ENCODE data around the gene KRT75.

KRT75 gene

DNA sequence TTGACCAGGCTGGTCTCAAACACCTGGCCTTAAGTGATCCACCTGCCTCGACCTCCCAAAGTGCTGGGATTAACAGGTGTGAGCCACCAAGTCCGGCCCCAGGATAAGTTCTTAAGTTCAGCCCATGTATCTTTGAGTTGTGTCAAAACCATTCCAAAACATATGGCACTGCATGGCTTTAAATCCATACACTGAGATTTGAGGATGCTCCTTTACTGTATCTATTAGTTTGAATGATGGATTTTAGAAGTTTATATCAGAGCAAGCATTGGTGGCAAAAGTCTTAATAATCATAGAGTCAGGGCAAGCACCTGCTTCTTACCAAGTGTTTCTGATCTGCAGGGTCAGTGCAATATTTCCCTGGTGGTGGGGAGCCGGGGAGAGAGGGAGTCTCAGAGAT lies 11.7 kb upstream of the KRT75 start:
- H3K4me3 Mint-ChIP-seq = no peak overlapping the region
- peaks cover 25% of the 10 kb centered on the region for H3K27me3 Mint-ChIP-seq
- H3K27ac Mint-ChIP-seq = no peak overlapping the region
- no peaks in the 10 kb centered on the region for H3K9me3 Mint-ChIP-seq
- no peaks in the 10 kb centered on the region for H3K36me3 Mint-ChIP-seq (ENCODE audit: low read depth)
- H3K4me1 Mint-ChIP-seq (ENCODE audit: low read depth) = no peaks in the 10 kb centered on the region

DNA sequence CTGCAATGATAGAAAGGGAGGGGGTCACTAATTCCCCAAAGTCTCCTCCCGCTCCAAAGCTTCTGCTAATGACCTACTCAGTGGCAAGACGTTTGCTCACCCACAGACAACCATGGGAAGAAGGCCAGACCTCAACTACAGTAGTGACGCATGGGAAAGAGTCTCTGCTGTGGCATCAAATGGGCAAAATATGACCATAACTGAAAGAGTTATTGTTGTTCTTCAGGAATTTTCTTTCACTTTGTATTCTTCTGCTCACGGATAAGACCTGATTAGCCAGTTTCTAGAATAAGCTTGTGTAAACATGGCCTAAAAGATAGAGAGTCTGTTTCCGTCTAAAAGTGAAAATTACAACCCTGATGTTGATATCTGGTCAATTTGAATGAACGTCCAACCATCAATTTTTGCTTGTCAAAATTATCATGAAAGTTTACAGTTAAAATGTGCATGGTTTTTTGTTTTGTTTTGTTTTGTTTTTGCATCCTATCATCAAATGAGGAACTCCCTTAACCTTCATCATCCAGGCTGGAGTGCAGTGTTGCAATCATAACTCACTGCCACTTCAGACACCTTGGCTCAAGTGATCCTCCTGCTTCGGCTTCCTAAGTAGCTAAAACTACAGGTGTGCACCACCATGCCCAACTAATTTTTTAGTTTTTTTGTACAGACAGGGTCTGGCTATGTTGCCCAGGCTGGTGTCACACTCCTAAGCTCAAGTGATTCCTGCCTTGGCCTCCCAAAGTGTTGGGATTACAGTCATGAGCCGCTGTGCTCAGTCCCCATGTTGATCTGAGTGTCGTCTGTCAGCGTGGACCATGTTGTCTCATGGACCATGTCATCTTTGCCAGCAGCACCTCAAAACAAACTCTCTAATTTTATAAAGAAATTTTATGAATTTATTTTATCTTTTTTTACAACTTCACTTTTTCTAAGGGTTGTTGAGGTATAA lies 10.8 kb upstream of the KRT75 start:
- peaks cover 25% of the 10 kb centered on the region for H3K27me3 Mint-ChIP-seq
- H3K4me1 Mint-ChIP-seq (ENCODE audit: low read depth) = no peaks in the 10 kb centered on the region
- no peaks in the 10 kb centered on the region for H3K36me3 Mint-ChIP-seq (ENCODE audit: low read depth)
- no peak overlapping the region for H3K27ac Mint-ChIP-seq
- H3K4me3 Mint-ChIP-seq = no peak overlapping the region
- no peaks in the 10 kb centered on the region for H3K9me3 Mint-ChIP-seq

DNA sequence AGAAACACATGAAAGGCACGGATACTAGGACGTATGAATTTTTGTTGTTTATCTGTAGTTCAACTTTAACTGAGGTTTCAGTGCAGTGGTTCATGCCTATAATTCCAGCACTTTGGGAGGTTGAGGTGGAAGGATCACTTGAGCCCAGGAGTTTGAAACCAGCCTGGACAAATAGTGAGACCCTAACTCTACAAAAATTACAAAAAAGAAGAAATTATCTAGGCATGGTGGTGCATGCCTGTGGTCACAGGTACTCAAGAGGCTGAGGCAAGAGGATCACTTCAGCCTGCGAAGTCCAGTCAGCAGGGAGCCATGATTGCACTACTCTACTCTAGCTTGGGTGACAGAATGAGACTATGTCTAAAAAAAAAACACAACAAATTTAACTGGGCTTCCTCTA lies 9.8 kb upstream of the KRT75 start:
- Mint-ChIP-seq H3K9me3 (no peaks in the 10 kb centered on the region), H3K27me3 (peaks cover 25% of the 10 kb centered on the region), H3K4me1 (ENCODE audit: low read depth) (no peaks in the 10 kb centered on the region), H3K36me3 (ENCODE audit: low read depth) (no peaks in the 10 kb centered on the region), H3K27ac (no peak overlapping the region), H3K4me3 (no peak overlapping the region)

DNA sequence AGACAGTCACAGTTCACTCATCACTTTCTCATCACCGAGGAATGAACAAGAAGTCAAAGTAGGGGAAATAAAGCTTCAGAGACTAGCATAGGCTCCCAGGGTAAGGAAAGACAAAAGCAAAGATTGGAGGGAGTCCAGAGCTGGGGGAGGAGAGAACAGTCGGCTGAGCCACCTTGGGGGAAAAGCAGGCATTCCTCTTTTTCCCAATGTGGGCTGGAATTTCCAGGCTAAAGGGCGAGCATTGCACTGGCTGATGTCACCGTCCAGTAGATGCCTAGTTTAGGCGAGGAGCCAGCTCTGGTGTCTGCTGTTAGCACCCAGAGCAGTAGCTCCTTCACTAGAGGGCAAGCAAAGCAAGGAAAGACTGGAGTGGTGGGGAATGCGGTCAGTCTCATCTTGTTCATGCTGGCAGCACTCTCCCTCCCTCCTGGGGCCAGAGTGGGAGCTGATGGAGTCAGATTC lies 8.5 kb upstream of the KRT75 start:
- no peak overlapping the region for H3K4me3 Mint-ChIP-seq
- H3K9me3 Mint-ChIP-seq = no peaks in the 10 kb centered on the region
- H3K4me1 Mint-ChIP-seq (ENCODE audit: low read depth) = no peaks in the 10 kb centered on the region
- H3K27me3 Mint-ChIP-seq = peaks cover 25% of the 10 kb centered on the region
- H3K27ac Mint-ChIP-seq = no peak overlapping the region
- H3K36me3 Mint-ChIP-seq (ENCODE audit: low read depth) = no peaks in the 10 kb centered on the region

DNA sequence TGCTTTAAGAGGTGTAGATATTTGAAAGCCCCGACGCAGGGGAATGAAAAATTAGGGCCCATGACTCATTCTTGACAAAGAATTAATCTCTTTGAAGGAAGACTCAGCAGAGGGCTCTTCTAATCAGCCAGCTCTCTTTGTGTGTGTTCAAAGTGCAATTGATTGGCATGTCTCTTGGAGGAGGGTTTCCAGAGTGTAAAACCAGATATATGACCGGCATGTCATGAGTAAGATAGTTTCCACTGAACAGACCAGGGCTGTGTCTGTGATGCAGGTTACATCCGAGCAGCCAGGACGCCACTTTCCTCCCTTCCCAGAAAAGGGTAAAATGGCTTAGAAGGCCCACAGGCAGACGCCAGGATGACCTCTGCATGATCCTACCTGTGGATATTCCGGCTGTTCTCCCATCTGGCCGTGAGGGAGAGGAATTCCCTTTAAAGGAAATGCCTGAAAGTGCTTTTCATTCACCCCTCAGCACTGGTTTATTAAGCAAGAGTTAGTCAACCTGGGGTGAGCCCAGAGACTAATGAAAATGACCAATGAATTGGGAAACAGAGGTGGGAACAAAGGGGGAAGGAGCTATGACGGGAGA lies 7.2 kb upstream of the KRT75 start:
- peaks cover 21% of the 10 kb centered on the region for H3K27me3 Mint-ChIP-seq
- H3K4me1 Mint-ChIP-seq (ENCODE audit: low read depth) = no peaks in the 10 kb centered on the region
- H3K36me3 Mint-ChIP-seq (ENCODE audit: low read depth) = no peaks in the 10 kb centered on the region
- H3K4me3 Mint-ChIP-seq = no peak overlapping the region
- H3K27ac Mint-ChIP-seq = no peak overlapping the region
- H3K9me3 Mint-ChIP-seq = no peaks in the 10 kb centered on the region

DNA sequence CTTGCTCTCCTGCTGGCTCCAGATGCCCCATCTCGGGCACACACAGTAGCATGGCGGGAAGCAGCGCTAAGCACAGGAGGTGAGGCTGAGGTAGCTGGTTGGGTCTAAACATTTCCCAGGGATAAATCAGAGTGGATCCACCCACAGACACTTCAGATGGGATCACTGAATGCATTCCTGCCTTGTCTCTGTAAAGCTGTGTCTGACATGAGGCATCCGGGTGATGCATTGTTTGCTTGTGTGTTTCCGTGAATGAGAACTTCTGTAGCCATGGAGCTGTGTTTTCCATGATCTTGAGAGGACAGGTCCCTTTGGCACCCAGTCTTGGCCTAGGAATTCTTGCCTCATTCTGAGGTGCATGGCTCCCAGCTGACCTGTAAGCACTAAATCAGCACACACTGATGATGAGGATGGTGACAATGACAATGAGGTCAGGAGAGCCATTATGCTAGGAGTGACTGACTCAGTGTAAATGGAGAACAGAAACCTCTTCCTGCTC lies 6.7 kb upstream of the KRT75 start:
- no peaks in the 10 kb centered on the region for H3K4me1 Mint-ChIP-seq (ENCODE audit: low read depth)
- peaks cover 15% of the 10 kb centered on the region for H3K27me3 Mint-ChIP-seq
- no peak overlapping the region for H3K4me3 Mint-ChIP-seq
- no peak overlapping the region for H3K27ac Mint-ChIP-seq
- H3K36me3 Mint-ChIP-seq (ENCODE audit: low read depth) = no peaks in the 10 kb centered on the region
- no peaks in the 10 kb centered on the region for H3K9me3 Mint-ChIP-seq

DNA sequence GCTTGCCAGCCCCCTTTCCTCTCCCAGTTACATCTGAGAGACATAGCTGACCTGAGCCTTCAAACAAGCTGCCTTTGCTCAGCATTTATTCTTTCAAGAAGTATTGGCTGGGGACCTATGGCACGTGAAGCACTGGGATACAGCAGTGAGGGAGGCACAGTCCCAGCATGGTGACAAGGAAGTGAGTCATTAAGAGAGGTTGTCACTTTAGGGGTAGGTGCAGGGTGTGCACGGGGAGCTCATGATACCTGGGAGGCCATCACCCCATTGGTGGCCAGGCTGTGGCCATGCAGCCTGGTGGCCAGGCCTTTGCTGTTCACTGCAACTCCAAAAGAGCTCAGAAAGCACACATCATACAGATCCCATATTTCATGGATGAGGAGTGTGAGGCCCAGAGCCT lies 5.7 kb upstream of the KRT75 start:
- Mint-ChIP-seq H3K27me3 (peaks cover 17% of the 10 kb centered on the region), H3K9me3 (no peaks in the 10 kb centered on the region), H3K36me3 (ENCODE audit: low read depth) (no peaks in the 10 kb centered on the region), H3K27ac (no peak overlapping the region), H3K4me3 (no peak overlapping the region), H3K4me1 (ENCODE audit: low read depth) (no peaks in the 10 kb centered on the region)

DNA sequence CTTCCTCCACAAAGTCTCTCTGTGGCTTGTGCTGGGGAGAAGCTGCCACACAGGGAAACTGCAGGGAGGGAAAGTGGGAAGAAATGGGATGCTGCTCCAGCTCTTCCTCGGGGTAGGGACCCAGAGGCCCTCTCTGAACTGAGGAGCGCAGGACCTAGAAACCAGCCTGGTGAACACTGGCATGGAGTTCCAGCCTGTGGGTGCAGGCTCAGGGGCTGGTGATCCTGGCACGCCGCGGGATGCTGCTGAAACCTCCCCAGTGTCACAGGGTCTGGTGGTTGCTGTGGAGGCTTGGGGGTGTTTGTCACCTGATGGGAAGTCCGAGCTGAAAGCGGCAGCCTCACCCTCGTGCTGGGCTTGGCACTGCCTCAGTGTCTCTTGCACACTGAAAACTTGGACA lies 5.2 kb upstream of the KRT75 start:
- no peak overlapping the region for H3K4me3 Mint-ChIP-seq
- H3K4me1 Mint-ChIP-seq (ENCODE audit: low read depth) = no peaks in the 10 kb centered on the region
- peaks cover 22% of the 10 kb centered on the region for H3K27me3 Mint-ChIP-seq
- no peaks in the 10 kb centered on the region for H3K36me3 Mint-ChIP-seq (ENCODE audit: low read depth)
- H3K9me3 Mint-ChIP-seq = no peaks in the 10 kb centered on the region
- H3K27ac Mint-ChIP-seq = no peak overlapping the region

DNA sequence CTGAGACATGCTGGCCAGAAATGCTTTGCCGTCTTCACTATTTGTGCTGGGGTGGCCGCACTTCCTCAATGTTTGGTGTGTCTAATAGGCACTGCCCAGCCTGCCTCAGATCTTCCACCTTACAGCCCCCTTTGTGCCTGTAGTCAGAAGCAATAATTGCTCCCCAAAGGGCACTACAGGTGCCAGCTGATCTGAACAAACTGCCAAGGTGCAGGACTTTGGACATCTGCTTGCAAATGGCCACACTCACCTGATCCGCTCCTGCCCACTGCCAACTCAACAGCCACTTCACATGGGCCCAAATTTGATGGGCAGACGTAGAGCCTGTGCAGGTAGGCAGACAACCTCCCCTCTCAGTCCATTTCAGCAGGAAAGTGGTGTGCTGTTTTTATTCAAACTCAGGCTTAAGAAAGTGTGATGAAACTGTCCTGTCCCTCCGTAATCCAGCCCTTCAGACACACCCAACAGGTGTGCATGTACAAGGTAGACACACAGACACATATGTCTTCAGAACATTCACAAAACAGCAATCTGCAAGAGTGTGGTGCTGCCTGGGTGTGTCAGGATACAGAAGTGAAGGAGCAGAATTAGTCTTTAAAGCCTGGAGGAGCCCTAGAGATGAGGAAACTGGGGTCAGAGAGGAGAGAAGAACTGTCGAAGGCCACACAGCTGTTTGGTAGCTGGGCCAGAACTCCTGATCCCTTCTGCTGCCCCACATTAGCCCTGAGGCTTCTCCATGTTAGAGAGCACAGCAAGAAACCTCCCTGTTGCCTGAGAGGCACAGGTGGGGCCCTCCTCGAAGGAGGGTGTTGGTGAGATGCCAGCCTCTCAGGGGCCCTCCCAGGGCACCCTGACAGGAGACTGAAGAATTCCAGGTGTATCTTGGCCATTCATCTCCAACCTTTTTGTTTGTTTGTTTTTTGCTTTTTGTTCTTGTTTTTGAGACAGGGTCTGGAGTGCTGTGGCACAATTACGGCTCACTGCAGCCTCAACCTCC lies 4.4 kb upstream of the KRT75 start:
- peaks cover 21% of the 10 kb centered on the region for H3K27me3 Mint-ChIP-seq
- H3K27ac Mint-ChIP-seq = no peak overlapping the region
- no peaks in the 10 kb centered on the region for H3K4me1 Mint-ChIP-seq (ENCODE audit: low read depth)
- no peaks in the 10 kb centered on the region for H3K36me3 Mint-ChIP-seq (ENCODE audit: low read depth)
- no peaks in the 10 kb centered on the region for H3K9me3 Mint-ChIP-seq
- H3K4me3 Mint-ChIP-seq = no peak overlapping the region

DNA sequence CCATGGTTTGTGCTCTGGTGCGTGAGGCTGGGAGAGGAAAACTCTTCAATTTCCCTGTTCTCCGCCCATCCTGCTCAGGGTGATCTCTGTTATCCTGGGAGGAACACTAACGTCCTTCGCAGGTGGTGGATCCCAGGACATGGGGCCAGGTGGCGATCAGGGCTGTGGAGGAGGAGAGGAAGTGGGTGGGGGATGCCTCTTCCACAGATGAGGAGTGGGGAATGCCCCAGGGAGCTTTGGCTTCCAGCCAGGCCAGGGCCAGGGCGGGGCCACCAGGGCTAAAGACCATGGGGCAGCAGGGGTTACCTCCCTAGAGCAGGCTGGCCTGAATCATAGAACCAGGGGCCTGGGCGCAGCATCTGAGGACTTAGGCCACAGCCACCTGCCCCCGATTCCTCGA lies 3.3 kb upstream of the KRT75 start:
- no peaks in the 10 kb centered on the region for H3K9me3 Mint-ChIP-seq
- no peak overlapping the region for H3K27ac Mint-ChIP-seq
- H3K36me3 Mint-ChIP-seq (ENCODE audit: low read depth) = no peaks in the 10 kb centered on the region
- H3K4me3 Mint-ChIP-seq = no peak overlapping the region
- H3K4me1 Mint-ChIP-seq (ENCODE audit: low read depth) = no peaks in the 10 kb centered on the region
- peaks cover 21% of the 10 kb centered on the region for H3K27me3 Mint-ChIP-seq

DNA sequence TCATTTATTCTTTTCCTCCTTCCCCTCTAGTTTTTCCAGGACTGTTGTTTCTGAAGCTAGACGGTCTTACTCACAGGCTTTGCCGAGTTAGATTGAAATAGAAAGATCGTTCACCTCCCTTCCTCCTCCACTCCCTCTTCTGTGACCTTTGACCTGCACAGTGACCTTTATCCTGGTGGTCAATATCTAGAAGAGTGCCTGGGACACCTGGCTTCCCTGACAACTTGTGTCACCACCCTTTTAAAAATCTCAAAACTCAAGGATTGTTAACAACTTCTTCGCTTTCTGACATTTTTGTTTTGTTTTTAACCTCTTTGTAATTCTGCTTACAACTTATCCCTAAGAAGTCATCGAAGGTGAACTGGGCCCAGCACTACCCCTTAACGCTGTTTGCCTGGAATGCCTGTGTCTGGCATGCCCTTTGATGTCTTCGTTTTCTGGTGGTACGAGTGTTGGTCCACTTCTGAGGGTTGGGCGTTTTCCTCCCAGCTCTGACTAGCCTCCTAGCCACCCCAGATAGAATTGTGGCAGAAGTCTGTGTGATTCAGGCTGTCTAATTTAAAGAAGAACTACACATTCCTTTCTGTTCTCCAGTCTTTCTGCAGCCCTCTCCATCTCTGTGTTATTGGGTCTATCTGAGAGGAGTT lies 2.8 kb upstream of the KRT75 start:
- H3K4me1 Mint-ChIP-seq (ENCODE audit: low read depth) = no peaks in the 10 kb centered on the region

DNA sequence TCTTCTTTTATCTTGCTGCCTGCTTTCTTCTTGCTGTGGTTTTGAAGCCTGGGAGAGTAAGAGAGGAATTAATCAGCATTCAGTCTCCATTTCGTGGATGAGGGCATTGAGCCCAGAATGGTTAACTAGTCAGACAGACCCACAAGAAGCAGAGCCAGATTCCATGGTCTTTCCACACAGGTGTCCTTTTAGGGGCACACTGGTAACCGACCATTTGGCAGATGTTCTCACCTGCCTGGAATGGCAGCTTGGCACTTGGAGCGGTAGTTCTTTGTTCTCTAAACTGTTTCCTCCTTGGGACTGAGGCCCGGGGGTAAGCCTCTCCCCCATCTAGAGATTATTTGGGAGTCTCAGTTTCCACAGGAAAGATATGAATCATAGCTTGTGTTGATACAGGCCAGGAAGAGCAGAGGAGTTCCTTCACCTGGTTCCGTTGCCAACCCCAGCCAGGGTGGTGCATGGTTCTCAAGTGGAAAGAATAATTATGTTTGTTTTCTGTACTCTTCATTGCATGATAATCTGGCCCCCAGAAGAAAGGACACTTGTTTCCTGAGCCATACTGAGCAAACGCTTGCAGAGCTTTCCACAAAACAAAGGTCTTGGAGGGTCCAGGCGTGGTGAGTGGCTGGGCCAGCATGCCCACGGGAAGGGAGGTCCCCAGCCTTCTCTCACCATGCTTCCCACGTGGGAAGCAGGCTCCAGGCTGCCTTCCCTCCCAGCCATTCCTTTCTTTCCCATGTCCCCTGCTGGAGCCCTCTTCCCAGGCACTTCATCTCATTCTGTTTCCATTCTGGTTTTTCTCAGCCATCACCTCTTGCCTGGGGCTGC lies 2.0 kb upstream of the KRT75 start:
- Mint-ChIP-seq H3K9me3 (no peaks in the 10 kb centered on the region), H3K27me3 (peaks cover 17% of the 10 kb centered on the region), H3K36me3 (ENCODE audit: low read depth) (no peaks in the 10 kb centered on the region), H3K4me3 (no peak overlapping the region), H3K4me1 (ENCODE audit: low read depth) (no peaks in the 10 kb centered on the region), H3K27ac (no peak overlapping the region)

More for the DNA sequence above, 2.8 kb upstream of the KRT75 start:
- H3K27me3 Mint-ChIP-seq = peaks cover 16% of the 10 kb centered on the region
- no peak overlapping the region for H3K4me3 Mint-ChIP-seq
- no peak overlapping the region for H3K27ac Mint-ChIP-seq
- no peaks in the 10 kb centered on the region for H3K36me3 Mint-ChIP-seq (ENCODE audit: low read depth)
- no peaks in the 10 kb centered on the region for H3K9me3 Mint-ChIP-seq

DNA sequence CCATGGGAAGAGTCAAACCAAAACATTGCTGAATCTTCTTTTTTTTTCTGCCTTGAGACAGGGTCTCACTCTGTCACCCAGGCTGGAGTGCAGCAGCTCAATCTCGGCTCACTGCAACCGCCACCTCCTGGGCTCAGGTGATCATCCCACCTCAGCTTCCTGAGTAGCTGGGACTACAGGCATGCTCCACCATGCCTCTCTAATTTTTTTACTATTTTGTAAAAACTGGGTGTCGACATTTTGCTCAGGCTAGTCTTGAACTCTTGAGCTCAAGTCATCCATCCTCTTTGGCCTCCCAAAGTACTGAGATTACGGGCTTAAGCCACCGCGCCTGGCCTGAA lies 1.5 kb upstream of the KRT75 start:
- Mint-ChIP-seq H3K4me1 (ENCODE audit: low read depth) (no peaks in the 10 kb centered on the region), H3K27ac (no peak overlapping the region), H3K27me3 (peaks cover 20% of the 10 kb centered on the region), H3K9me3 (no peaks in the 10 kb centered on the region), H3K4me3 (no peak overlapping the region), H3K36me3 (ENCODE audit: low read depth) (no peaks in the 10 kb centered on the region)
